MG63 (cell line): ENCODE measurements around the gene KRTAP22-1. TPM values are rescaled to one million over a fixed set of nuclear protein-coding genes. Genes with fewer than 3 reads are reported as not detected.

Source experiments
- DNase-seq: peaks from one replicate; pipeline ENCODE4 v3.0.0-alpha.2; 2020
- H3K27me3 ChIP-seq: fragments of 250-450 bp; sonication (Bioruptor Pico); 2 replicates; pipeline ENCODE4 v1.5.1; 2020; ENCODE audit warnings: mild to moderate bottlenecking, moderate library complexity
- H3K36me3 ChIP-seq: fragments of 250-450 bp; sonication (Bioruptor Pico); 2 replicates; pipeline ENCODE4 v1.5.1; 2020; ENCODE audit warnings: mild to moderate bottlenecking, moderate library complexity
- H3K4me3 ChIP-seq: fragments of 250-450 bp; sonication (Bioruptor Pico); 2 replicates; pipeline ENCODE4 v1.5.1; 2020; ENCODE audit warnings: mild to moderate bottlenecking, moderate library complexity
- H3K9me3 ChIP-seq: fragments of 250-450 bp; sonication (Bioruptor Pico); 2 replicates; pipeline ENCODE4 v1.5.1; 2020; ENCODE audit warnings: mild to moderate bottlenecking, moderate library complexity
- total RNA-seq: library from RNA; depleted of rRNA; stranded (reverse); fragments of >200 nt; shearing (Covaris generic); gene quantifications from 2 replicates; pipeline ENCODE4 v1.2.3, GENCODE V29; 2014; ENCODE audit warnings: low replicate concordance; rRNA removed

Gene KRTAP22-1
- total RNA-seq, 1 experiment from 2014 or later: not detected

GRCh38 chr21:30615199-30615598 is 14.3 kb downstream of the KRTAP22-1 start:
- no peak for DNase-seq
- Histone ChIP-seq H3K9me3 (no peaks in the 10 kb centered on the region), H3K36me3 (no peaks in the 10 kb centered on the region), H3K4me3 (no peak overlapping the region), H3K27me3 (no peaks in the 10 kb centered on the region)

GRCh38 chr21:30616125-30616524 is 15.2 kb downstream of the KRTAP22-1 start, which contains the start of gene KRTAP20-1:
KRTAP20-1 (plus strand) TSS chr21:30616425; CDS start chr21:30616455, 30 bp downstream.
- no peaks in the 10 kb centered on the region for H3K36me3 ChIP-seq
- H3K4me3 ChIP-seq: no peak within 1 kb of the TSS
- no peaks in the 10 kb centered on the region for H3K27me3 ChIP-seq
- H3K9me3 ChIP-seq: no peaks in the 10 kb centered on the region
- no peak for DNase-seq

- H3K9me3 ChIP-seq: no peaks in the 10 kb centered on the region
- DNase-seq: no peak
- H3K36me3 ChIP-seq: no peaks in the 10 kb centered on the region
- no peaks in the 10 kb centered on the region for H3K27me3 ChIP-seq
- H3K4me3 ChIP-seq: no peak overlapping the region
Observed at GRCh38 chr21:30620080-30620479, 19.2 kb downstream of the KRTAP22-1 start.

- no peaks in the 10 kb centered on the region for H3K27me3 ChIP-seq
- H3K9me3 ChIP-seq: no peaks in the 10 kb centered on the region
- H3K4me3 ChIP-seq: no peak within 1 kb of the TSS
- no peak for DNase-seq
- H3K36me3 ChIP-seq: no peaks in the 10 kb centered on the region
Observed at GRCh38 chr21:30620522-30620921, 19.6 kb downstream of the KRTAP22-1 start, which contains the start of gene KRTAP20-4. KRTAP20-4 (plus strand) TSS chr21:30620627.

GRCh38 chr21:30623362-30623761 is 22.5 kb downstream of the KRTAP22-1 start:
- Histone ChIP-seq H3K4me3 (no peak overlapping the region), H3K27me3 (no peaks in the 10 kb centered on the region), H3K9me3 (no peaks in the 10 kb centered on the region), H3K36me3 (no peaks in the 10 kb centered on the region)
- DNase-seq: no peak

- no peaks in the 10 kb centered on the region for H3K36me3 ChIP-seq
- H3K9me3 ChIP-seq: no peaks in the 10 kb centered on the region
- H3K4me3 ChIP-seq: no peak overlapping the region
- no peaks in the 10 kb centered on the region for H3K27me3 ChIP-seq
- no peak for DNase-seq
Observed at GRCh38 chr21:30625449-30626165, 24.7 kb downstream of the KRTAP22-1 start.

- Histone ChIP-seq H3K4me3 (no peak overlapping the region), H3K9me3 (no peaks in the 10 kb centered on the region), H3K36me3 (no peaks in the 10 kb centered on the region), H3K27me3 (no peaks in the 10 kb centered on the region)
- DNase-seq: no peak
Observed at GRCh38 chr21:30628109-30628508, 27.2 kb downstream of the KRTAP22-1 start.

- DNase-seq: no peak
- H3K4me3 ChIP-seq: no peak overlapping the region
- H3K36me3 ChIP-seq: no peaks in the 10 kb centered on the region
- H3K9me3 ChIP-seq: no peaks in the 10 kb centered on the region
- no peaks in the 10 kb centered on the region for H3K27me3 ChIP-seq
Observed at GRCh38 chr21:30629200-30629599, 28.3 kb downstream of the KRTAP22-1 start.

- H3K36me3 ChIP-seq: no peaks in the 10 kb centered on the region
- DNase-seq: no peak
- no peaks in the 10 kb centered on the region for H3K27me3 ChIP-seq
- no peak within 1 kb of the TSS for H3K4me3 ChIP-seq
- H3K9me3 ChIP-seq: no peaks in the 10 kb centered on the region
Observed at GRCh38 chr21:30634906-30635305, 34.0 kb downstream of the KRTAP22-1 start, which contains the start of gene KRTAP20-2. KRTAP20-2 (plus strand) TSS chr21:30635206; CDS start chr21:30635264, 58 bp downstream.

- no peaks in the 10 kb centered on the region for H3K27me3 ChIP-seq
- DNase-seq: no peak
- H3K36me3 ChIP-seq: no peaks in the 10 kb centered on the region
- no peaks in the 10 kb centered on the region for H3K9me3 ChIP-seq
- no peak overlapping the region for H3K4me3 ChIP-seq
Observed at GRCh38 chr21:30638686-30639085, 37.8 kb downstream of the KRTAP22-1 start.

- H3K27me3 ChIP-seq: no peaks in the 10 kb centered on the region
- H3K36me3 ChIP-seq: no peaks in the 10 kb centered on the region
Observed at GRCh38 chr21:30642564-30642963, 41.7 kb downstream of the KRTAP22-1 start, which contains the start of gene KRTAP20-3. KRTAP20-3 (plus strand) TSS chr21:30642864.

GRCh38 chr21:30646904-30647414 is 46.1 kb downstream of the KRTAP22-1 start:
- no peaks in the 10 kb centered on the region for H3K36me3 ChIP-seq

More at GRCh38 chr21:30642564-30642963, 41.7 kb downstream of the KRTAP22-1 start, which contains the start of gene KRTAP20-3:
- no peak for DNase-seq
- Histone ChIP-seq H3K4me3 (no peak within 1 kb of the TSS), H3K9me3 (no peaks in the 10 kb centered on the region)

More at GRCh38 chr21:30646904-30647414, 46.1 kb downstream of the KRTAP22-1 start:
- no peak for DNase-seq
- H3K27me3 ChIP-seq: no peaks in the 10 kb centered on the region
- H3K9me3 ChIP-seq: no peaks in the 10 kb centered on the region
- H3K4me3 ChIP-seq: no peak overlapping the region

Other genes starting within 250 kb of the KRTAP22-1 start
- not detected in 2 replicates for gene KRTAP13-2, start 228.8 kb upstream of the KRTAP22-1 start, total RNA-seq
- gene KRTAP13-1, start 205.1 kb upstream of the KRTAP22-1 start, total RNA-seq: not detected in 2 replicates
- not detected in 2 replicates for gene KRTAP13-3, start 175.2 kb upstream of the KRTAP22-1 start, total RNA-seq
- gene KRTAP13-4, start 170.9 kb upstream of the KRTAP22-1 start, total RNA-seq: not detected in 2 replicates
- gene KRTAP15-1, start 160.8 kb upstream of the KRTAP22-1 start, total RNA-seq: not detected in 2 replicates
- not detected in 2 replicates for gene KRTAP19-1, start 120.7 kb upstream of the KRTAP22-1 start, total RNA-seq
- not detected in 2 replicates for gene KRTAP19-2, start 113.7 kb upstream of the KRTAP22-1 start, total RNA-seq
- gene KRTAP19-3, start 109.1 kb upstream of the KRTAP22-1 start, total RNA-seq: not detected in 2 replicates
- not detected in 2 replicates for gene KRTAP19-4, start 103.9 kb upstream of the KRTAP22-1 start, total RNA-seq
- gene KRTAP19-5, start 98.9 kb upstream of the KRTAP22-1 start, total RNA-seq: not detected in 2 replicates
- not detected in 2 replicates for gene KRTAP19-6, start 59.2 kb upstream of the KRTAP22-1 start, total RNA-seq
- not detected in 2 replicates for gene KRTAP19-7, start 39.8 kb upstream of the KRTAP22-1 start, total RNA-seq
- not detected in 2 replicates for gene KRTAP22-2, start 10.7 kb upstream of the KRTAP22-1 start, total RNA-seq
- not detected in 2 replicates for gene KRTAP6-3, start 8.6 kb upstream of the KRTAP22-1 start, total RNA-seq
- not detected in 2 replicates for gene KRTAP6-2, start 2.2 kb upstream of the KRTAP22-1 start, total RNA-seq
- not detected in 2 replicates for gene KRTAP6-1, start 12.8 kb downstream of the KRTAP22-1 start, total RNA-seq
- gene KRTAP20-1, start 15.3 kb downstream of the KRTAP22-1 start, total RNA-seq: not detected in 2 replicates
- not detected in 2 replicates for gene KRTAP20-4, start 19.5 kb downstream of the KRTAP22-1 start, total RNA-seq
- not detected in 2 replicates for gene KRTAP20-2, start 34.1 kb downstream of the KRTAP22-1 start, total RNA-seq
- not detected in 2 replicates for gene KRTAP20-3, start 41.8 kb downstream of the KRTAP22-1 start, total RNA-seq
- not detected in 2 replicates for gene KRTAP21-3, start 117.7 kb downstream of the KRTAP22-1 start, total RNA-seq
- gene KRTAP21-2, start 146.2 kb downstream of the KRTAP22-1 start, total RNA-seq: not detected in 2 replicates
- gene KRTAP21-1, start 154.3 kb downstream of the KRTAP22-1 start, total RNA-seq: not detected in 2 replicates
- not detected in 2 replicates for gene KRTAP8-1, start 212.2 kb downstream of the KRTAP22-1 start, total RNA-seq
- not detected in 2 replicates for gene KRTAP7-1, start 228.7 kb downstream of the KRTAP22-1 start, total RNA-seq